Measurements from ENCODE around the gene RPSA.
"Not testable (repeated sequence)": the region's sequence is repeated elsewhere in the genome, so short reads cannot be mapped to it uniquely, and the experiment has no call there.

RPSA gene

DNA sequence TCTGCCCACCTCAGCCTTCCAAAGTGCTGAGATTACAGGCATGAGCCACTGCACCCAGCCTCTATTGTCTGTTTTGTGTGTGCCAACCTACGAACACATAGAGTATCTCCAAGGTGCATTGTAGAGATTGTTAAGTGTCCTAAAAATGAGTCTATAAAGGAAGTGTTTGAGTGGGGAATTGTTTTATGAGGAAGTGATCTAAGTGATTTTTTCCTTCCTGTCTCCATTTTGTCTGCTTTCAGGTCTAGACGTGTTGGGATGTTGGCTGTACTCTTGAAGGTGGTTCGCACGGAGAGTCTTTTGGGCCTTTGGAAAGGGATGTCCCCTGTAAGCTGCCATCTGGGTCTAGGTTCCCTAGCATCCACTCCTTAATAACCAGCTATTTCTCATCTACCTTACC is 16.3 kb upstream of the RPSA start:
- no peak for DNase-seq

DNA sequence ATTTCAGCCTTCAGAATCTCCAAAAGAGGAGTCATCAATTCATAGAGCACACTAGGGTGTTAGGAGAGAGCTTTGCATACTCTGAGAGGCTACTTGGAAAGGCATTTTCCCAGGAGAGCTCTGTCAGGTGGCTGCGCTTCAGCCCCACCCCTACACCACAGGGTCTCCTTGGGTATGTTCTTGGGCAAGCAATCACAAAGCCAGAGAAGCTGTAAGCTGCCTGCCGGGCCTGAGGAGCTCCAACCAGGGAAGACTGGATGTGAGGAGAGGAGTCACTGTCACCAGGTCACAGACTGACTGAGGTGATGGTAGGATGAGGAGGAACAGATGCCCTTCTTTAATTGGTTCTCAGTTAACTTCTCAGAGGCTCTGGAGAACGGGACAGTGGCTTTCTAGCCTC is 9.8 kb upstream of the RPSA start:
- no peak for DNase-seq

GRCh38 chr3:39398700-39399099 is 7.8 kb upstream of the RPSA start:
- DNase-seq = no peak

DNA sequence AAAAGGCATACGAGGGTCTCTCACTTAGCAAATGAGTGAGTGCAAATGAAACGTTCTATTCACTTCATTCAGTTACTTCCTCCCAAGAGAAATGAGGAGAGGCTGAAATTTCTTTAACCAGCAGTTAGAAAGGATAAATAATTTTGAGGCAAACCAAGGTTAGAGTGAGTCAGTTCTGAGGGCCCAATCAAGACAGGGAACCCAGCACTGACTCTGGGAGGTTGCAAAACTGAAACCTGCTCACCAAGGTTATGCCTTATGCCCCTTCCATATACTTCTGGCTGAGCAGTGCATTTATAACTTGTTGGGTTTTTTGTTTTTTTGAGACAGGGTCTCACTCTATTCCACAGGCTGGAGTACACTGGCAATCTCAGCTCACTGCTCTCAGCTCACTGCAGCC is 4.5 kb upstream of the RPSA start:
- no peak for DNase-seq

DNA sequence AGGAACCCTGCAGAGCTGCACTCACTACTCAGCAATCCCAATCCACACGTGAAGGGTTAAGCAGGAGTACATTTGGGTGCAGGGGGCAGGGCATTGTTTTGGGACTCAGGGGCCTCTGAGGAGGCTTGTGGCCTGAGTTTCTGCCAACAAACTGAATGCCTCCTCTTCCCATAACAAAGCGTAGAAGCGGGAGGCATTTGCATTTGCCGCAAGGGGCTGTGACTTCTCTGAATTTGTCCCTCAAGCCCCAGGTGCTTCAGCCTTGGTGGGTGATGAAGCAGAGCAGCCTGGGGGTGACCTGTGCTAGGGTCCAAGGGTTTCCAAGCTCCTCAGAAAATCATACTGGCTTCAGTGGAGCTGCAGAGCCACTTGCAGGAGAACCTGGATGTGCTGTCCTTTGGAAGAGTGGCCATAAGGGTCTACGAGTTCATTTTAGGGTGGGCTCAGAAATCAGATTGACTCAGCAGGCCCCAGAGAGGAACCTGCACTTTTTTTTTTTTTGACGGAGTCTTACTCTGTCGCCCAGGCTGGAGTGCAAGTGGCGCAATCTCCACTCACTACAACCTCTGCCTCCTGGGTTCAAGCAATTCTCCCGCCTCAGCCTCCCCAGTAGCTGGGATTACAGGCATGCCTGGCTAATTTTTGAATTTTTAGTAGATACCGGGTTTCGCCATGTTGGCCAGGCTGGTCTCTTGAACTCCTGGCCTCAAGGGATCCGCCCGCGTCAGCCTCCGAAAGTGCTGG is 1.4 kb upstream of the RPSA start:
- no peak for DNase-seq

DNA sequence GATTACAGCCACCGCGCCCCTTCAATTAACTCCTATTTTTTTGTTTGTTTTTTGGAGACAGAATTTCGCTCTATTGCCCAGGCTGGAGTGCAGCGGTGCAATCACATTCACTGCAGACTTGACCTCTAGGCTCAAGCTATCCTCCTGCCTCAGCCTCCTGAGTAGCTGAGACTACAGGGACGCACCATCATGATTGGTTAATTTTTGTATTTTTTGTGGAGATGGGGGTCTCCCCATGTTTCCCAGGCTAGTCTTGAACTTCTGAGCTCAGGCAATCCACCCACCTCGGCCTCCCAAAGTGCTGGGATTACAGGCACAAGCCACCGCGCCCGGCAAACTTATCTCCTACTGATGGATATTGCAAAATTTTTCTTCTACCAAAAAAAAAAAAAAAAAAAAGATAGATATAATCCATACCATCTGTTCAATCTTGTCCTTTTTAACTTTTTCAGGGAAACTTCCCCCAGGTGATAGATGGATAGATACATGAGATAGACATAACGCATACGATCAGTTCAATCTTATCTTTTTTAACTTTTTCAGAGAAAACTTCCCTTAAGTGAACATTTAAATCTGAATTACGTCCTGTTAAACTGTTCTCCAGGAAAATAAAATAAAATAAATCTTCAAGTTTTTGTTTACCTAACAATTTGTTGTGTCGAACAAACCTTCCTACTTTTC is 693 bp upstream of the RPSA start:
- no peak for DNase-seq

GRCh38 chr3:39407259-39407629 is 724 bp downstream of the RPSA start:
- no peak for DNase-seq

- DNase-seq = no peak
Observed at GRCh38 chr3:39407773-39408492, 1.4 kb downstream of the RPSA start.

- DNase-seq = no peak
Observed at GRCh38 chr3:39408493-39409372, 2.2 kb downstream of the RPSA start.

- DNase-seq = no peak
Observed at GRCh38 chr3:39409514-39410136, 3.1 kb downstream of the RPSA start.

- no peak for DNase-seq
Observed at GRCh38 chr3:39410893-39411292, 4.4 kb downstream of the RPSA start.

DNA sequence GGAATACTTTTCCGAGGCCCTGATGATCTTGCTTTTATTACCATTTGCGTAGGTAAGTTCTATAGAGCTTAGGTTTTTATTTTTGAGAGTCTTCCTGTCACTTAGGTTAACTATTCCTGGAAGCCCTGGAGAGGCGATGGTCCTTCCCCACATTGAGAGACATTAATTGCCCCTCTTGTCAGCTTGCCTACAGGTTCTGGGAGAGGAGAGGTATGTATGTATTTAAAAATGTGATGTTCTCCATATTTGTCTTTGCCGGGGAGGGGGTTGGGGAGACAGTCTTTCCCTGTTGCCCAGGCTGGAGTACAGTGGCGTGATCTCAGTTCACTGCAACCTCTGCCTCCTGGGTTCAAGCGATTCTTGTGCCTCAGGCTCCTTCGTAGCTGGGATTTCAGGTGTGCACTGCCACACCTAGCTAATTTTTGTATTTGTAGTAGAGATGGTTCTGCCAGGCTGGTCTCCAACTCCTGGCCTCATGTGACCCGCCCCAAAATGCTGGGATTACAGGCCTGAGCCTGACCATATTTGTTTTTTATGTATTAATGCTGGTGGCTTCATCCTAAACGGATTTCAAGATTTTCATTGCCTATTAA is 6.2 kb downstream of the RPSA start:
- no peak for DNase-seq

DNA sequence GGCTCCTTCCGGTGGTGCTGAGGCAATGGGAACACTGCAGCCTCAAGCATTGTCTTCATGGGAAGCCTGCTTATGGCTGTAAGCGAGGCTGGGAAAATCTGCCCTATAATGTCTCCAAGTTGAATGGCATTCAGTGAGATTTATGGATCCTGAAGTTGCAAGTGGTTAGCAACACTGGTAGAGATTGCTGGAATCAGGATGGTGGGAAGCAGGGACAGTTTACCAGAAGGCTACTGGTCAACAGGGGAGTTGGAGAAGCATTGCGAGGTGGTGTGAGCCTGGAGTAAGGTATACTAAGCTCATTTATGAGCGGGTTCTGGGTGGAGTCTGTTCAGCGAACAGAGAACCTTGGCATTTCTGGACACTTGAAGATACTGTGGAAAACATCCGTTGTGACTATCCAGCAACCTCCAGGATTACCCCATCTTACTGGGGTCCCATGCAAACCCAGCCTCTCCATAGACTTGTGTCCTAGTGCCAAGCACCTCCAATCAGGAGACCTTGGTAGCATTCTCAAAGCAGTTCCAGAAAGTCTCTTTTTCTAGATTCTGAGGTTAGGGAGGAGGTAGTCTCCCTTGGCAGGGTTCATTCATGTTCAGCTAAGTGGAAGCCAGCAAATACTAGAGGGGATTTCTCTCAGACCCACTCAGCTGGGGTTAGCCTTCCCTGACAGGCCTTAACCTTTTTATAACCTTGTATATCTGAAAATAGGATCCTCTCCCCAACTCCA is 7.3 kb downstream of the RPSA start:
- DNase-seq = no peak

GRCh38 chr3:39414421-39414907 is 7.9 kb downstream of the RPSA start:
- DNase-seq = no peak

GRCh38 chr3:39415302-39415701 is 8.8 kb downstream of the RPSA start:
- not testable (repeated sequence) for DNase-seq

- no peak for DNase-seq
Observed at GRCh38 chr3:39415983-39416382, 9.5 kb downstream of the RPSA start.

GRCh38 chr3:39416998-39417397 is 10.5 kb downstream of the RPSA start:
- not testable (repeated sequence) for DNase-seq

- DNase-seq = not testable (repeated sequence)
Observed at GRCh38 chr3:39418556-39419225, 12.2 kb downstream of the RPSA start.

DNA sequence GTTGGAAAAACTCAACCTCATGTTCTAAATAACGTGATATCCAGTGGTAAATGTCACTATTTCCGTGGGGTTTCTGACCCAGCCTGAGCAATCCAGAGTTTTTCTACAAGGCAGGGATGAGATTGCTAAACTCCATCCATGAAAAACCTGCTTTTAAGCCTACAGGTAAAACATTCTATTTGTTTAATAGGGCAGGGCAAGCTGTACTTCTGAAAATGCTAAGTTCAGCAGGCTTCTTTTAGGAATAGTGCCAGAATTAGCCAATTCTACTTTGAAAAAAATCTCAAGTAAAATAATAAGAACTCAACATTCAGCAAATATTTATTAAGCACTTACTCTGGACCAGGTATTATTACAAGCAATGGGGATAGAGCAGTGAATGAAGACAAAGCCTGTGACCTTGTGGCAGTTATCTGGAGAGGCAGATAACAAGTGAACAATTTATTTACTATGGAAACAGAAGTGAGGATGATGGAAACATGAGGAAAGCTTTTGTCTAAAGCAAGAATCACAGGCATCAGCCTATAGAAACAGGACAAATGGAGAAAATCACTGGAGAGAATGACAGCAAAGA is 13.3 kb downstream of the RPSA start:
- DNase-seq = no peak

GRCh38 chr3:39420543-39420942 is 14.0 kb downstream of the RPSA start:
- no peak for DNase-seq

Measured in cortex of kidney (tissue), 1 donor.